Liver (tissue), 3 donors: ENCODE data around the gene FGB.

Experiments
- FOXA1 ChIP-seq: IDR thresholded peaks from 2 replicates; pipeline ENCODE4 v1.6.1; 2016; ENCODE audit warnings: antibody characterized with exemption
- GABPA ChIP-seq, 2 donors: IDR thresholded peaks in 1 of 2; conservative IDR thresholded peaks in 1 of 2; 2 replicates each; pipeline ENCODE4 v1.6.1; 2016; ENCODE audit warnings: antibody characterized with exemption in 2 of 2, mild to moderate bottlenecking in 1 of 2, moderate library complexity in 1 of 2
- HNF4G ChIP-seq: IDR thresholded peaks from 2 replicates; pipeline ENCODE4 v1.6.1; 2016; ENCODE audit warnings: antibody characterized with exemption
- JUND ChIP-seq, 2 donors: IDR thresholded peaks; 2 replicates each; pipeline ENCODE4 v1.6.1; 2016; ENCODE audit warnings: antibody characterized with exemption in 2 of 2
- RAD21 ChIP-seq, 2 donors: IDR thresholded peaks; 2 replicates each; pipeline ENCODE4 v1.6.1; 2016; ENCODE audit warnings: antibody characterized with exemption in 2 of 2, mild to moderate bottlenecking in 2 of 2
- RXRA ChIP-seq, 2 donors: IDR thresholded peaks; 2 replicates each; pipeline ENCODE4 v1.6.1; 2017 to 2018; ENCODE audit warnings: antibody characterized with exemption in 2 of 2, mild to moderate bottlenecking in 1 of 2
- SP1 ChIP-seq: IDR thresholded peaks from 2 replicates; pipeline ENCODE4 v1.6.1; 2018; ENCODE audit warnings: antibody characterized with exemption, mild to moderate bottlenecking
- TAF1 ChIP-seq: conservative IDR thresholded peaks from 2 replicates; pipeline ENCODE4 v1.6.1; 2016; ENCODE audit warnings: antibody characterized with exemption, mild to moderate bottlenecking
- YY1 ChIP-seq: IDR thresholded peaks from 2 replicates; pipeline ENCODE4 v1.6.1; 2016; ENCODE audit warnings: antibody characterized with exemption, mild to moderate bottlenecking
- TF ChIP-seq, protein P1 (sequence below): fragments of 150-350 bp; IDR thresholded peaks from 2 replicates; pipeline ENCODE4 v1.5.1; 2017; ENCODE audit warnings: improper control_type of control experiment, low read depth, low read length; ENCODE audit not compliant: missing input control
- TF ChIP-seq, protein P2 (sequence below): IDR thresholded peaks from 2 replicates; pipeline ENCODE4 v1.6.1; 2016; ENCODE audit warnings: antibody characterized with exemption, mild to moderate bottlenecking
- TF ChIP-seq, protein P3 (sequence below): IDR thresholded peaks from 2 replicates; pipeline ENCODE4 v1.6.1; 2016; ENCODE audit warnings: antibody characterized with exemption
- TF ChIP-seq, protein P4 (sequence below): IDR thresholded peaks from 2 replicates; pipeline ENCODE4 v1.6.1; 2016; ENCODE audit warnings: antibody characterized with exemption
- TF ChIP-seq, protein P5 (sequence below): IDR thresholded peaks from 2 replicates; pipeline ENCODE4 v1.6.1; 2016; ENCODE audit warnings: antibody characterized with exemption
- donor health status: healthy.
- donor health status: healthy.

DNA sequence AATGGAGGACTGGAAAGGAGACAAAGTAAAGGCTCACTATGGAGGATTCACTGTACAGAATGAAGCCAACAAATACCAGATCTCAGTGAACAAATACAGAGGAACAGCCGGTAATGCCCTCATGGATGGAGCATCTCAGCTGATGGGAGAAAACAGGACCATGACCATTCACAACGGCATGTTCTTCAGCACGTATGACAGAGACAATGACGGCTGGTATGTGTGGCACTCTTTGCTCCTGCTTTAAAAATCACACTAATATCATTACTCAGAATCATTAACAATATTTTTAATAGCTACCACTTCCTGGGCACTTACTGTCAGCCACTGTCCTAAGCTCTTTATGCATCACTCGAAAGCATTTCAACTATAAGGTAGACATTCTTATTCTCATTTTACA, 6.8 kb downstream of the FGB start:
- TF ChIP-seq, protein P1, sequence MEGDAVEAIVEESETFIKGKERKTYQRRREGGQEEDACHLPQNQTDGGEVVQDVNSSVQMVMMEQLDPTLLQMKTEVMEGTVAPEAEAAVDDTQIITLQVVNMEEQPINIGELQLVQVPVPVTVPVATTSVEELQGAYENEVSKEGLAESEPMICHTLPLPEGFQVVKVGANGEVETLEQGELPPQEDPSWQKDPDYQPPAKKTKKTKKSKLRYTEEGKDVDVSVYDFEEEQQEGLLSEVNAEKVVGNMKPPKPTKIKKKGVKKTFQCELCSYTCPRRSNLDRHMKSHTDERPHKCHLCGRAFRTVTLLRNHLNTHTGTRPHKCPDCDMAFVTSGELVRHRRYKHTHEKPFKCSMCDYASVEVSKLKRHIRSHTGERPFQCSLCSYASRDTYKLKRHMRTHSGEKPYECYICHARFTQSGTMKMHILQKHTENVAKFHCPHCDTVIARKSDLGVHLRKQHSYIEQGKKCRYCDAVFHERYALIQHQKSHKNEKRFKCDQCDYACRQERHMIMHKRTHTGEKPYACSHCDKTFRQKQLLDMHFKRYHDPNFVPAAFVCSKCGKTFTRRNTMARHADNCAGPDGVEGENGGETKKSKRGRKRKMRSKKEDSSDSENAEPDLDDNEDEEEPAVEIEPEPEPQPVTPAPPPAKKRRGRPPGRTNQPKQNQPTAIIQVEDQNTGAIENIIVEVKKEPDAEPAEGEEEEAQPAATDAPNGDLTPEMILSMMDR, result no peak
- no peak for TF ChIP-seq RAD21 (IDR thresholded peaks at IDR 0.05)
- TF ChIP-seq, protein P2, sequence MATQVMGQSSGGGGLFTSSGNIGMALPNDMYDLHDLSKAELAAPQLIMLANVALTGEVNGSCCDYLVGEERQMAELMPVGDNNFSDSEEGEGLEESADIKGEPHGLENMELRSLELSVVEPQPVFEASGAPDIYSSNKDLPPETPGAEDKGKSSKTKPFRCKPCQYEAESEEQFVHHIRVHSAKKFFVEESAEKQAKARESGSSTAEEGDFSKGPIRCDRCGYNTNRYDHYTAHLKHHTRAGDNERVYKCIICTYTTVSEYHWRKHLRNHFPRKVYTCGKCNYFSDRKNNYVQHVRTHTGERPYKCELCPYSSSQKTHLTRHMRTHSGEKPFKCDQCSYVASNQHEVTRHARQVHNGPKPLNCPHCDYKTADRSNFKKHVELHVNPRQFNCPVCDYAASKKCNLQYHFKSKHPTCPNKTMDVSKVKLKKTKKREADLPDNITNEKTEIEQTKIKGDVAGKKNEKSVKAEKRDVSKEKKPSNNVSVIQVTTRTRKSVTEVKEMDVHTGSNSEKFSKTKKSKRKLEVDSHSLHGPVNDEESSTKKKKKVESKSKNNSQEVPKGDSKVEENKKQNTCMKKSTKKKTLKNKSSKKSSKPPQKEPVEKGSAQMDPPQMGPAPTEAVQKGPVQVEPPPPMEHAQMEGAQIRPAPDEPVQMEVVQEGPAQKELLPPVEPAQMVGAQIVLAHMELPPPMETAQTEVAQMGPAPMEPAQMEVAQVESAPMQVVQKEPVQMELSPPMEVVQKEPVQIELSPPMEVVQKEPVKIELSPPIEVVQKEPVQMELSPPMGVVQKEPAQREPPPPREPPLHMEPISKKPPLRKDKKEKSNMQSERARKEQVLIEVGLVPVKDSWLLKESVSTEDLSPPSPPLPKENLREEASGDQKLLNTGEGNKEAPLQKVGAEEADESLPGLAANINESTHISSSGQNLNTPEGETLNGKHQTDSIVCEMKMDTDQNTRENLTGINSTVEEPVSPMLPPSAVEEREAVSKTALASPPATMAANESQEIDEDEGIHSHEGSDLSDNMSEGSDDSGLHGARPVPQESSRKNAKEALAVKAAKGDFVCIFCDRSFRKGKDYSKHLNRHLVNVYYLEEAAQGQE, result no peak
- no peak for TF ChIP-seq SP1
- TF ChIP-seq, protein P3, sequence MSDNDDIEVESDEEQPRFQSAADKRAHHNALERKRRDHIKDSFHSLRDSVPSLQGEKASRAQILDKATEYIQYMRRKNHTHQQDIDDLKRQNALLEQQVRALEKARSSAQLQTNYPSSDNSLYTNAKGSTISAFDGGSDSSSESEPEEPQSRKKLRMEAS, result no peak
- no peak for TF ChIP-seq GABPA (IDR thresholded peaks at IDR 0.05 in 1 of 2, conservative IDR thresholded peaks at IDR 0.05 in 1 of 2)
- no peak for TF ChIP-seq JUND (IDR thresholded peaks at IDR 0.05)
- no peak for TF ChIP-seq YY1
- TF ChIP-seq, protein P4, sequence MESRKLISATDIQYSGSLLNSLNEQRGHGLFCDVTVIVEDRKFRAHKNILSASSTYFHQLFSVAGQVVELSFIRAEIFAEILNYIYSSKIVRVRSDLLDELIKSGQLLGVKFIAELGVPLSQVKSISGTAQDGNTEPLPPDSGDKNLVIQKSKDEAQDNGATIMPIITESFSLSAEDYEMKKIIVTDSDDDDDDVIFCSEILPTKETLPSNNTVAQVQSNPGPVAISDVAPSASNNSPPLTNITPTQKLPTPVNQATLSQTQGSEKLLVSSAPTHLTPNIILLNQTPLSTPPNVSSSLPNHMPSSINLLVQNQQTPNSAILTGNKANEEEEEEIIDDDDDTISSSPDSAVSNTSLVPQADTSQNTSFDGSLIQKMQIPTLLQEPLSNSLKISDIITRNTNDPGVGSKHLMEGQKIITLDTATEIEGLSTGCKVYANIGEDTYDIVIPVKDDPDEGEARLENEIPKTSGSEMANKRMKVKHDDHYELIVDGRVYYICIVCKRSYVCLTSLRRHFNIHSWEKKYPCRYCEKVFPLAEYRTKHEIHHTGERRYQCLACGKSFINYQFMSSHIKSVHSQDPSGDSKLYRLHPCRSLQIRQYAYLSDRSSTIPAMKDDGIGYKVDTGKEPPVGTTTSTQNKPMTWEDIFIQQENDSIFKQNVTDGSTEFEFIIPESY, result no peak
- TF ChIP-seq, protein P5, sequence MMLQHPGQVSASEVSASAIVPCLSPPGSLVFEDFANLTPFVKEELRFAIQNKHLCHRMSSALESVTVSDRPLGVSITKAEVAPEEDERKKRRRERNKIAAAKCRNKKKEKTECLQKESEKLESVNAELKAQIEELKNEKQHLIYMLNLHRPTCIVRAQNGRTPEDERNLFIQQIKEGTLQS, result no peak
- no peak for TF ChIP-seq TAF1
- TF ChIP-seq FOXA1, result no peak
- no peak for TF ChIP-seq RXRA (IDR thresholded peaks at IDR 0.05)
- TF ChIP-seq HNF4G, result no peak
